Effector CD4-positive, alpha-beta T cell (primary cell): ENCODE data around the gene RHOBTB1.

Experiments
- DNase-seq: peaks from one replicate; pipeline ENCODE4 v3.0.0-alpha.2; 2020

Gene RHOBTB1

GRCh38 chr10:60905580-60905979 is 38.4 kb downstream of the RHOBTB1 start:
- DNase-seq = no peak

- no peak for DNase-seq
Observed at GRCh38 chr10:60903096-60903495, 40.9 kb downstream of the RHOBTB1 start.

- no peak for DNase-seq
Observed at GRCh38 chr10:60901561-60902235, 42.3 kb downstream of the RHOBTB1 start.

GRCh38 chr10:60899266-60899665 is 44.7 kb downstream of the RHOBTB1 start:
- DNase-seq = no peak

GRCh38 chr10:60898321-60898720 is 45.7 kb downstream of the RHOBTB1 start:
- no peak for DNase-seq

- no peak for DNase-seq
Observed at GRCh38 chr10:60896810-60897209, 47.2 kb downstream of the RHOBTB1 start.

GRCh38 chr10:60896033-60896432 is 48.0 kb downstream of the RHOBTB1 start:
- no peak for DNase-seq

GRCh38 chr10:60894786-60895185 is 49.2 kb downstream of the RHOBTB1 start:
- no peak for DNase-seq

- no peak for DNase-seq
Observed at GRCh38 chr10:60893231-60893630, 50.8 kb downstream of the RHOBTB1 start.

GRCh38 chr10:60892571-60892970 is 51.4 kb downstream of the RHOBTB1 start:
- DNase-seq = no peak

- no peak for DNase-seq
Observed at GRCh38 chr10:60890811-60891210, 53.2 kb downstream of the RHOBTB1 start.

GRCh38 chr10:60883187-60883586 is 60.8 kb downstream of the RHOBTB1 start:
- no peak for DNase-seq

GRCh38 chr10:60878224-60878623 is 65.8 kb downstream of the RHOBTB1 start:
- DNase-seq = no peak

- no peak for DNase-seq
Observed at GRCh38 chr10:60877777-60878120, 66.2 kb downstream of the RHOBTB1 start.

GRCh38 chr10:60877061-60877776 is 66.8 kb downstream of the RHOBTB1 start:
- DNase-seq = no peak

GRCh38 chr10:60873758-60874157 is 70.2 kb downstream of the RHOBTB1 start:
- DNase-seq = no peak

- DNase-seq = no peak
Observed at GRCh38 chr10:60872451-60872850, 71.5 kb downstream of the RHOBTB1 start.

- no peak for DNase-seq
Observed at GRCh38 chr10:60871215-60871614, 72.8 kb downstream of the RHOBTB1 start.

- no peak for DNase-seq
Observed at GRCh38 chr10:60870803-60871202, 73.2 kb downstream of the RHOBTB1 start.

GRCh38 chr10:60870416-60870728 is 73.6 kb downstream of the RHOBTB1 start:
- DNase-seq = no peak

GRCh38 chr10:60869652-60870415 is 74.2 kb downstream of the RHOBTB1 start:
- DNase-seq = no peak

GRCh38 chr10:60868946-60869345 is 75.0 kb downstream of the RHOBTB1 start:
- DNase-seq = no peak

GRCh38 chr10:60865198-60865783 is 78.7 kb downstream of the RHOBTB1 start:
- DNase-seq = no peak

GRCh38 chr10:60863796-60864195 is 80.2 kb downstream of the RHOBTB1 start:
- DNase-seq = no peak
